Mesenchymal stem cell (in vitro differentiated cells and primary cell): ENCODE measurements around the gene ZNF74.

Experiments used
- DNase-seq: peaks from one replicate; pipeline ENCODE4 v3.0.0-alpha.2; 2013
- H2AFZ ChIP-seq: one replicate; pipeline ENCODE4 v1.6.1; 2013; ENCODE audit warnings: low read depth, mild to moderate bottlenecking, control low read depth, inconsistent platforms, low read length, moderate library complexity
- H2AK5ac ChIP-seq: 2 replicates; pipeline ENCODE4 v1.6.1; 2013; ENCODE audit warnings: low read length, moderate library complexity, mild to moderate bottlenecking, inconsistent platforms; ENCODE audit not compliant: severe bottlenecking
- H2BK120ac ChIP-seq: one replicate; pipeline ENCODE4 v1.6.1; 2013; ENCODE audit warnings: low read depth, mild to moderate bottlenecking, inconsistent platforms, low read length, moderate library complexity
- H2BK12ac ChIP-seq, 2 experiments: one replicate each; pipeline ENCODE4 v1.6.1; 2013; ENCODE audit warnings: inconsistent platforms in 2 of 2, low read length in 2 of 2, mild to moderate bottlenecking in 2 of 2, moderate library complexity in 2 of 2, control low read depth in 1 of 2
- H2BK15ac ChIP-seq: one replicate; pipeline ENCODE4 v1.6.1; 2013; ENCODE audit warnings: mild to moderate bottlenecking, low read depth, inconsistent platforms; ENCODE audit not compliant: poor library complexity, severe bottlenecking
- H2BK5ac ChIP-seq: 2 replicates; pipeline ENCODE4 v1.6.1; 2013; ENCODE audit warnings: low read depth, mild to moderate bottlenecking, low read length, control low read depth, inconsistent platforms; ENCODE audit not compliant: poor library complexity, severe bottlenecking
- H3K14ac ChIP-seq, 2 experiments: one replicate each; pipeline ENCODE4 v1.6.1; 2013; ENCODE audit warnings: inconsistent platforms in 2 of 2, low read length in 2 of 2, control low read depth in 1 of 2, mild to moderate bottlenecking in 1 of 2, moderate library complexity in 1 of 2
- H3K18ac ChIP-seq, 2 experiments: one replicate each; pipeline ENCODE4 v1.6.1; 2013; ENCODE audit warnings: inconsistent platforms in 2 of 2, low read length in 2 of 2, control low read depth in 1 of 2, low read depth in 1 of 2, mild to moderate bottlenecking in 1 of 2
- H3K23ac ChIP-seq, 2 experiments: one replicate each; pipeline ENCODE4 v1.6.1; 2013; ENCODE audit warnings: inconsistent platforms in 2 of 2, low read length in 2 of 2, mild to moderate bottlenecking in 2 of 2, moderate library complexity in 2 of 2, control low read depth in 1 of 2
- H3K27ac ChIP-seq: 2 replicates; pipeline ENCODE4 v1.5.1; 2013; ENCODE audit warnings: mild to moderate bottlenecking, moderate library complexity, low read length, control low read depth, inconsistent platforms; ENCODE audit not compliant: poor library complexity, severe bottlenecking
- H3K27me3 ChIP-seq, 2 experiments: 2 replicates each; pipeline versions ENCODE4 v1.6.1 to v1.7.0; 2013; ENCODE audit warnings: low read length in 2 of 2, mild to moderate bottlenecking in 2 of 2, moderate library complexity in 2 of 2, control low read depth in 1 of 2, inconsistent platforms in 1 of 2; ENCODE audit not compliant: control insufficient read depth in 1 of 2, insufficient read depth in 1 of 2
- H3K36me3 ChIP-seq, 2 experiments: 2 replicates each; pipeline versions ENCODE4 v1.6.1 to v1.7.0; 2013; ENCODE audit warnings: low read length in 2 of 2, control low read depth in 1 of 2, inconsistent platforms in 1 of 2, low read depth in 1 of 2, mild to moderate bottlenecking in 1 of 2; ENCODE audit not compliant: insufficient read depth in 2 of 2, control insufficient read depth in 1 of 2
- H3K4ac ChIP-seq, 2 experiments: one replicate each; pipeline ENCODE4 v1.6.1; 2013; ENCODE audit warnings: inconsistent platforms in 2 of 2, low read length in 2 of 2, mild to moderate bottlenecking in 2 of 2, moderate library complexity in 2 of 2, control low read depth in 1 of 2, low read depth in 1 of 2
- H3K4me1 ChIP-seq: 2 replicates; pipeline ENCODE4 v1.6.1; 2013; ENCODE audit warnings: low read depth, low read length, control low read depth; ENCODE audit not compliant: control insufficient read depth, insufficient read depth
- H3K4me2 ChIP-seq: 2 replicates; pipeline ENCODE4 v1.6.1; 2013; ENCODE audit warnings: low read length, mild to moderate bottlenecking, inconsistent platforms; ENCODE audit not compliant: poor library complexity, severe bottlenecking
- H3K4me3 ChIP-seq, 2 experiments: 2 replicates each; pipeline versions ENCODE4 v1.5.1 to v1.7.0; 2013; ENCODE audit warnings: low read length in 2 of 2, mild to moderate bottlenecking in 2 of 2, control low read depth in 1 of 2, low read depth in 1 of 2; ENCODE audit not compliant: insufficient read depth in 1 of 2
- H3K79me1 ChIP-seq: replicated peaks from 2 replicates; pipeline ENCODE4 v1.6.1; 2013; ENCODE audit warnings: mild to moderate bottlenecking, control low read depth, low read length, inconsistent platforms; ENCODE audit not compliant: poor library complexity, severe bottlenecking
- H3K9ac ChIP-seq: 2 replicates; pipeline ENCODE4 v1.7.0; 2013; ENCODE audit warnings: mild to moderate bottlenecking, low read length, moderate library complexity
- H3K9me3 ChIP-seq: 2 replicates; pipeline ENCODE4 v1.7.0; 2013; ENCODE audit warnings: mild to moderate bottlenecking, low read length; ENCODE audit not compliant: control insufficient read depth
- H4K8ac ChIP-seq: one replicate; pipeline ENCODE4 v1.6.1; 2013; ENCODE audit warnings: inconsistent platforms, mild to moderate bottlenecking, low read length, moderate library complexity
- H4K91ac ChIP-seq: one replicate; pipeline ENCODE4 v1.6.1; 2013; ENCODE audit warnings: mild to moderate bottlenecking, low read length, inconsistent platforms
- WGBS: methylation state at CpG from one replicate; pipeline ENCODE4 v1.1.7; 2013; ENCODE audit warnings: mixed read lengths; 5-methylcytosine and 5-hydroxymethylcytosine counted together

Gene ZNF74

DNA sequence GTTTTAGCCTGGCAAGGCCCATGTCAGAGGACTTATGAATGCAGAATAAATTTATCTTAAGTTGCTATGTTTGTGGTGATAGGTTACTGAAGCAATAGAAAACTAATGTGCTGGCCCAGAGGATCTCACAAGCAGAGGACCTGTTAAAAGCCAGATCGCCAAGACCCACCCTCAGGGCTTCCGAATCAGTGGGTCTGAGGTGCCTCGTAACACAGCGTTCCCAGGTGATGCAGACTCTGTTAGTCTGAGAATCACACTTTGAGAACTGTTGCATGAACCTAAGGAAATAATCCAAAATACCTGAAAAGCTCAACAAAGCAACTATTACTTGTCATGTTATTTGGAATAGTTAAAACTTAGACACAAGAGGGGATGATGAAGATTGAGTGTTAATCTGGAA is 50.4 kb downstream of the ZNF74 start:
- H3K4me2 ChIP-seq: no peak overlapping the region
- no peaks in the 10 kb centered on the region for H3K27me3 ChIP-seq
- no peak overlapping the region for H2BK5ac ChIP-seq
- H3K9me3 ChIP-seq: no peaks in the 10 kb centered on the region
- no peak overlapping the region for H2AFZ ChIP-seq
- H3K18ac ChIP-seq: no peak overlapping the region
- H2AK5ac ChIP-seq: no peak overlapping the region
- WGBS: 100% methylated on average over 3 of the region's 4 CpGs
- H2BK120ac ChIP-seq: no peak overlapping the region
- H4K8ac ChIP-seq: no peak overlapping the region
- H2BK15ac ChIP-seq: no peak overlapping the region
- H3K27ac ChIP-seq: no peak overlapping the region
- no peak overlapping the region for H3K9ac ChIP-seq
- H3K4me1 ChIP-seq: peaks cover 12% of the 10 kb centered on the region
- H3K4ac ChIP-seq: no peak overlapping the region
- no peaks in the 10 kb centered on the region for H3K79me1 ChIP-seq
- H4K91ac ChIP-seq: no peak overlapping the region
- DNase-seq: no peak
- H3K14ac ChIP-seq: no peak overlapping the region
- no peak overlapping the region for H2BK12ac ChIP-seq
- no peak overlapping the region for H3K23ac ChIP-seq
- H3K4me3 ChIP-seq: no peak overlapping the region
- peaks cover 46 to 47% of the 10 kb centered on the region in 2 experiments for H3K36me3 ChIP-seq

DNA sequence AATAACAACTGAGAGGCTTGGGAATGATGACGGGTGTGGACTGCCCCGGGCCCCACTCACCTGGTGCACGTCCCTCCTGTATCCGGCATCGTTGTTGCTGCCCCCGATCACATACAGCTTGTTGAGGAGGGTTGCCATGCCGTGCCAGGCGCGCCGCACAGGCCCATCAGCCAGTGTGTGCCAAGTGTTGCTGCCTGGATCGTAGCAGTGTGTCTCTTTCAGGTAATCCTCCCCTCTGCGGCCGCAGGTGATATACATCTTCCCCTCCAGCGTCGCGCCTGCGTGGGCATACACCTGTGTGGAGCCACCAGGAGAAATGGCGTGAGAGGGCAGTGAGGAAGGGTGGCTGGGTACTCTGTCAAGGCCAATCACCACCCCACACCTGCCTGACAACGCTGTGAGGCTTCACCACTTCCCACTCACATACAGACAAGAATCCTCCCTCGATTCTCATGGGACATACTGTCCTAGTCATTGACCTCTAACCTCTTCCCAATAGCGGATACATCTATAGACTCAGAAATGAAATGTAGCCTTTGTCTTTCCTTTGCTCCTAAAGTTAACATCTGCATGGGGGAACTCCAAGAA is 52.5 kb downstream of the ZNF74 start:
- Histone ChIP-seq H3K27ac (no peak overlapping the region), H2AFZ (no peak overlapping the region)
- WGBS: 95% methylated on average over 19 of the region's 21 CpGs

DNA sequence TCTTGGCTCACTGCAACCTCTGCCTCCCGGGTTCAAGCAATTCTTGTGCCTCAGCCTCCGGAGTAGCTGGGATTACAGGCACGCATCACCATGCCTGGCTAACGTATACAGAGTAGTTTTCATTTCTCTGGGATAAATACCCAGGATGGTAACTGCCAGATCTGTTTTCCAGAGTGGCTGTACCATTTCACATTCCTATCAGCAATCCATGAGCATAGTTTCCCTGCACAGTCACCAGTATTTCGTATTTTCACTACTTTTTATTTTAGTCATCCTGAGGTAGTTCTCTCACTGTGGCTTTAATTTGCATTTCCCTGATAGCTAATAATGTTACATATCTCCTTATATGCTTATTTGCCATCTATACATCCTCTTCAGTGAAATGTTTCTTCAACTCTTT is 54.7 kb downstream of the ZNF74 start:
- WGBS: 82% methylated on average over 5 of the region's 5 CpGs
- no peaks in the 10 kb centered on the region for H3K79me1 ChIP-seq
- H3K9ac ChIP-seq: no peak overlapping the region

More for the DNA sequence above, 52.5 kb downstream of the ZNF74 start:
- H3K4me1 ChIP-seq: peaks cover 12% of the 10 kb centered on the region
- no peak overlapping the region for H3K18ac ChIP-seq
- H3K4me3 ChIP-seq: peak overlapping the region in 1 of 2 experiments; percentile 20
- no peak overlapping the region for H2BK15ac ChIP-seq
- peaks cover 38 to 54% of the 10 kb centered on the region in 2 experiments for H3K36me3 ChIP-seq
- no peaks in the 10 kb centered on the region for H3K27me3 ChIP-seq
- H3K79me1 ChIP-seq: no peaks in the 10 kb centered on the region
- no peak overlapping the region for H2BK120ac ChIP-seq
- H3K4me2 ChIP-seq: no peak overlapping the region
- no peak overlapping the region for H2AK5ac ChIP-seq
- H2BK5ac ChIP-seq: no peak overlapping the region
- H4K8ac ChIP-seq: no peak overlapping the region
- no peak overlapping the region for H3K23ac ChIP-seq
- no peak overlapping the region for H3K4ac ChIP-seq
- no peak overlapping the region for H3K14ac ChIP-seq
- no peak overlapping the region for H3K9ac ChIP-seq
- peak overlapping the region; percentile 6 for H4K91ac ChIP-seq
- H2BK12ac ChIP-seq: peak overlapping the region in 1 of 2 experiments; percentile 26
- H3K9me3 ChIP-seq: no peaks in the 10 kb centered on the region
- DNase-seq: no peak

DNA sequence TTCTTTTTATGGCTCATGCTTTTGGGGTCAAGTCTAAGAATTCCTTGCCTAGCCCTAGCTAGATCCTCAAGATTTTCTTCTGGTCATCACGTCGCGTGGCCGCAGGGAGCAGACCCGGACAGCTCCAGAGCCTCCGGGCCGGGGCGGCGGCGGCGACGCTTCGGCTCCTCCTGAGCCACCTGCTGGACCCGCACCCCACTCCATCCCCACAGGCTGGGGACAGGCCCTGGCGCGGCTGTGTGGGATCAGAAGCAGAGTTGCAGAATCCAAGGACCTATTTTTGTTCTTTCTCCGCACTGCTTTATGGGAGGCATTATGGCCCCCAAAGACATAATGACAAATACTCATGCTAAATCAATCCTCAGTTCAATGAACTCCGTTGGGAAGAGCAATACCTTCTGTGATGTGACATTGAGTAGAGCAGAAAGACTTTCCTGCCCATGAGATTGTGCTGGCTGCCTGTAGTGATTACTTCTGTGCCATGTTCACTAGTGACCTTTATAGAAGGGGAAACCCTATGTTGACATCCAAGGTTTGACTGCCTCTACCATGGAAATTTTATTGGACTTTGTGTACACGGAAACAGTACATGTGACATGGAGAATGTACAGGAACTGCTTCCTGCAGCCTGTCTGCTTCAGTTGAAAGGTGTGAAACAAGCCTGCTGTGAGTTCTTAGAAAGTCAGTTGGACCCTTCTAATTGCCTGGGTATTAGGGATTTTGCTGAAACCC is 56.0 kb downstream of the ZNF74 start:
- Histone ChIP-seq H3K4ac (no peak overlapping the region), H3K36me3 (peaks cover 24 to 46% of the 10 kb centered on the region in 2 experiments), H3K23ac (no peak overlapping the region), H3K79me1 (no peaks in the 10 kb centered on the region), H3K27me3 (no peaks in the 10 kb centered on the region), H3K9me3 (no peaks in the 10 kb centered on the region), H3K14ac (no peak overlapping the region), H3K27ac (no peak overlapping the region), H4K91ac (no peak overlapping the region), H3K18ac (no peak overlapping the region), H2BK120ac (no peak overlapping the region), H3K4me3 (no peak overlapping the region), H2AK5ac (no peak overlapping the region), H2BK5ac (no peak overlapping the region), H3K4me1 (peaks cover 1% of the 10 kb centered on the region), H2AFZ (no peak overlapping the region), H2BK12ac (no peak overlapping the region), H3K4me2 (no peak overlapping the region), H2BK15ac (no peak overlapping the region), H3K9ac (no peak overlapping the region), H4K8ac (no peak overlapping the region)
- WGBS: 95% methylated on average over 18 of the region's 19 CpGs
- DNase-seq: no peak

More for the DNA sequence above, 54.7 kb downstream of the ZNF74 start:
- H3K27me3 ChIP-seq: no peaks in the 10 kb centered on the region
- no peak overlapping the region for H3K27ac ChIP-seq
- no peak overlapping the region for H3K4me3 ChIP-seq
- no peak overlapping the region for H2BK120ac ChIP-seq
- H3K4me2 ChIP-seq: no peak overlapping the region
- no peak overlapping the region for H2BK5ac ChIP-seq
- no peak overlapping the region for H2AK5ac ChIP-seq
- H3K4ac ChIP-seq: no peak overlapping the region
- H3K4me1 ChIP-seq: peaks cover 1% of the 10 kb centered on the region
- H2BK15ac ChIP-seq: no peak overlapping the region
- no peak overlapping the region for H2BK12ac ChIP-seq
- H3K14ac ChIP-seq: no peak overlapping the region
- H2AFZ ChIP-seq: no peak overlapping the region
- peaks cover 28 to 51% of the 10 kb centered on the region in 2 experiments for H3K36me3 ChIP-seq
- no peak overlapping the region for H4K91ac ChIP-seq
- no peak overlapping the region for H3K23ac ChIP-seq
- H3K18ac ChIP-seq: no peak overlapping the region
- DNase-seq: no peak
- H4K8ac ChIP-seq: no peak overlapping the region
- H3K9me3 ChIP-seq: no peaks in the 10 kb centered on the region
